Endothelial cell of umbilical vein (primary cell): ENCODE results near the gene HSDL2. TPM values are rescaled to one million over a fixed set of nuclear protein-coding genes. Genes with fewer than 3 reads are reported as not detected.

Experiments used
- BruUV-seq: library from RNA; stranded (reverse); fragments of 400-500 nt; replicated peaks from 2 replicates; lab custom pipeline; 2021; lab: Mats Ljungman, UMichigan
- CTCF ChIA-PET: fragments of 300-600, 350-600 bp; sonication (Branson Sonifier 250); formaldehyde crosslinking; loops from one replicate; lab custom pipeline; 2021; ENCODE audit warnings: antibody characterized with exemption, inconsistent platforms; lab: Charles Lee
- POLR2A ChIA-PET: fragments of 300-600, 350-600 bp; sonication (Branson Sonifier 250); formaldehyde crosslinking; loops from one replicate; lab custom pipeline; 2021; ENCODE audit warnings: antibody characterized with exemption, inconsistent platforms; lab: Charles Lee
- DNase-seq: peaks from one replicate; pipeline ENCODE4 v3.0.0-alpha.2; 2011; ENCODE audit warnings: low read depth, low spot score
- FAIRE-seq: peaks from 2 replicates; lab custom pipeline; 2011; peaks lifted over from hg19 to GRCh38; lab: Jason Lieb, UNC
- H2AFZ ChIP-seq: 2 replicates; pipeline ENCODE4 v1.6.0; 2012; ENCODE audit warnings: low read depth, low read length, control low read depth, inconsistent platforms
- H3K27ac ChIP-seq: 2 replicates; pipeline ENCODE4 v1.5.1; 2011; ENCODE audit warnings: low read depth, mild to moderate bottlenecking, control low read depth, low read length, moderate library complexity; ENCODE audit not compliant: insufficient read depth
- H3K27me3 ChIP-seq, 2 experiments: 2 replicates each; pipeline versions ENCODE4 v1.6.0 to v1.6.1; 2011; ENCODE audit warnings: low read length in 2 of 2, mixed read lengths in 1 of 2; ENCODE audit not compliant: control insufficient read depth in 2 of 2, insufficient read depth in 2 of 2
- H3K36me3 ChIP-seq, 2 experiments: 2 replicates in 1 of 2; 3 replicates in 1 of 2; pipeline ENCODE4 v1.5.1; 2011; ENCODE audit warnings: low read length in 2 of 2, mild to moderate bottlenecking in 1 of 2, moderate library complexity in 1 of 2; ENCODE audit not compliant: control insufficient read depth in 2 of 2, insufficient read depth in 2 of 2; ENCODE audit errors: extremely low read depth in 1 of 2
- H3K4me1 ChIP-seq: 3 replicates; pipeline ENCODE4 v1.5.1; 2011; ENCODE audit warnings: mild to moderate bottlenecking, low read length; ENCODE audit not compliant: control insufficient read depth, insufficient read depth; ENCODE audit errors: extremely low read depth
- H3K4me2 ChIP-seq: 2 replicates; pipeline ENCODE4 v1.6.1; 2011; ENCODE audit warnings: low read length, control low read depth, mixed read lengths; ENCODE audit not compliant: insufficient read depth
- H3K4me3 ChIP-seq, 3 experiments: fragments of 200-600 bp in 1 of 3; sonication (generic), shearing (Covaris generic) in 1 of 3; replicated peaks in 1 of 3; 2 replicates each; pipeline ENCODE4 v1.5.1; 2011 to 2016; ENCODE audit warnings: control low read depth in 3 of 3, low read length in 3 of 3, mild to moderate bottlenecking in 2 of 3, inconsistent platforms in 1 of 3, low read depth in 1 of 3, moderate library complexity in 1 of 3; ENCODE audit not compliant: insufficient read depth in 1 of 3
- H3K79me2 ChIP-seq: 2 replicates; pipeline ENCODE4 v1.6.0; 2012; ENCODE audit warnings: low read length, inconsistent platforms; ENCODE audit not compliant: control insufficient read depth, insufficient read depth
- H3K9ac ChIP-seq: replicated peaks from 2 replicates; pipeline ENCODE3; 2011; ENCODE audit warnings: low read length, control low read depth; ENCODE audit not compliant: insufficient read depth; ENCODE audit errors: extremely low read depth
- H3K9me1 ChIP-seq: replicated peaks from 3 replicates; pipeline ENCODE4 v1.6.0; 2011; ENCODE audit warnings: mild to moderate bottlenecking, low read length; ENCODE audit not compliant: control insufficient read depth, insufficient read depth; ENCODE audit errors: extremely low read depth
- H3K9me3 ChIP-seq: replicated peaks from 2 replicates; pipeline ENCODE4 v1.5.1; 2012; ENCODE audit warnings: low read length, inconsistent platforms; ENCODE audit not compliant: control insufficient read depth, insufficient read depth
- H4K20me1 ChIP-seq: replicated peaks from 2 replicates; pipeline ENCODE3; 2011; ENCODE audit warnings: mild to moderate bottlenecking, low read length; ENCODE audit not compliant: control insufficient read depth, insufficient read depth; ENCODE audit errors: extremely low read depth
- CTCF ChIP-seq, 2 donors: IDR thresholded peaks; 1 replicate in 1 of 2; 2 replicates in 1 of 2; pipeline ENCODE4 v1.5.1; 2011; ENCODE audit warnings: low read length in 2 of 2, mild to moderate bottlenecking in 2 of 2, moderate library complexity in 2 of 2, control low read depth in 1 of 2, inconsistent platforms in 1 of 2, low read depth in 1 of 2; ENCODE audit not compliant: insufficient read depth in 1 of 2; ENCODE audit errors: extremely low read depth in 1 of 2
- EZH2 ChIP-seq: IDR thresholded peaks from 2 replicates; pipeline ENCODE4 v1.6.1; 2012; ENCODE audit warnings: borderline replicate concordance, low read depth, mild to moderate bottlenecking, moderate library complexity, low read length, inconsistent platforms; ENCODE audit not compliant: severe bottlenecking
- FOS ChIP-seq: IDR thresholded peaks from 2 replicates; pipeline ENCODE4 v1.6.1; 2011; ENCODE audit warnings: mild to moderate bottlenecking, low read length, moderate library complexity, borderline replicate concordance; ENCODE audit not compliant: insufficient read depth
- GATA2 ChIP-seq: IDR thresholded peaks from 2 replicates; pipeline ENCODE4 v1.7.0; 2011; ENCODE audit warnings: low read depth, mild to moderate bottlenecking, moderate library complexity, mixed read lengths, low read length; ENCODE audit not compliant: insufficient read length, insufficient read depth
- JUN ChIP-seq: IDR thresholded peaks from 2 replicates; pipeline ENCODE4 v1.6.1; 2011; ENCODE audit warnings: borderline replicate concordance, low read depth; ENCODE audit not compliant: insufficient read length, insufficient read depth
- MYC ChIP-seq: IDR thresholded peaks from one replicate; pipeline ENCODE4 v1.6.1; 2011; ENCODE audit warnings: mild to moderate bottlenecking, low read depth, low read length
- POLR2A ChIP-seq: IDR thresholded peaks from 2 replicates; pipeline ENCODE4 v1.6.1; 2012; ENCODE audit warnings: low read depth, mild to moderate bottlenecking, control low read depth, low read length
- POLR2AphosphoS5 ChIP-seq: IDR thresholded peaks from 2 replicates; pipeline ENCODE4 v1.6.1; 2012; ENCODE audit warnings: low read depth, mild to moderate bottlenecking, control low read depth, low read length, moderate library complexity; ENCODE audit not compliant: insufficient read depth
- dilution Hi-C: fragments of 300-500 bp; cut with MboI; formaldehyde crosslinking; loops from one replicate; pipeline ENCODE4 v1.15.0; 2019; ENCODE audit warnings: low sequenced_read_pairs; ENCODE audit not compliant: extremely low pct_ligation_motif_present
- intact Hi-C: fragments of 100-400 bp; cut with micrococcal nuclease; formaldehyde crosslinking; loops from one replicate; pipeline ENCODE4 v1.10.0; 2022
- polyA plus RNA-seq, 4 experiments: library from polyadenylated mRNA; depleted of rRNA in 3 of 4; stranded (reverse) in 3 of 4; unstranded in 1 of 4; fragments of >200 nt; gene quantifications; 2 replicates each; pipeline versions ENCODE4 v1.2.1 to v1.2.3, GENCODE V29; 2011 to 2012; ENCODE audit warnings: missing spikeins in 1 of 4
- total RNA-seq: library from RNA; stranded (reverse); gene quantifications from 2 replicates; pipeline ENCODE4 v1.2.3, GENCODE V29; 2021
- TF ChIP-seq, protein P1 (sequence below): IDR thresholded peaks from 2 replicates; pipeline ENCODE4 v1.6.1; 2011; ENCODE audit not compliant: insufficient read depth, insufficient read length

Gene HSDL2
- total and polyA plus RNA-seq, 2 donors (not counting 3 experiments of a cell fraction or from before 2014, with no cell fraction given) = 5.6 to 22.1 TPM

GRCh38 chr9:112332214-112332613 is 47.7 kb upstream of the HSDL2 start:
- Histone ChIP-seq H3K27ac (peak overlapping the region; percentile 75), H3K9ac (peak overlapping the region; percentile 97), H2AFZ (no peak overlapping the region), H3K4me1 (peaks cover 26% of the 10 kb centered on the region), H3K9me3 (no peaks in the 10 kb centered on the region), H3K9me1 (no peaks in the 10 kb centered on the region), H3K4me3 (peak overlapping the region; percentile 60 to 95 (median 88)), H4K20me1 (peaks cover 2% of the 10 kb centered on the region), H3K79me2 (peaks cover 59% of the 10 kb centered on the region), H3K36me3 (no peaks in the 10 kb centered on the region), H3K27me3 (no peaks in the 10 kb centered on the region), H3K4me2 (peak overlapping the region; percentile 88)
- no peak for DNase-seq
- CTCF ChIA-PET = interaction anchor here (0.7 to 2.8 kb wide), 3 partner anchors 9 to 233 kb away, joined by 3 to 24 read pairs (median 7); no protein-coding TSS in a partner anchor
- dilution Hi-C loops = no loop called here
- intact Hi-C loops = loop anchor here (2.0 to 5.0 kb wide), 3 partner anchors 47 to 571 kb away; no protein-coding TSS in a partner anchor
- no peak for FAIRE-seq
- no TSS peak for BruUV-seq
- POLR2A ChIA-PET = no interaction called here
- no peak for TF ChIP-seq GATA2
- no peak for TF ChIP-seq JUN
- TF ChIP-seq, protein P1, sequence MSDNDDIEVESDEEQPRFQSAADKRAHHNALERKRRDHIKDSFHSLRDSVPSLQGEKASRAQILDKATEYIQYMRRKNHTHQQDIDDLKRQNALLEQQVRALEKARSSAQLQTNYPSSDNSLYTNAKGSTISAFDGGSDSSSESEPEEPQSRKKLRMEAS = no peak
- no peak for TF ChIP-seq POLR2AphosphoS5
- no peak for TF ChIP-seq EZH2
- TF ChIP-seq FOS = no peak
- no peak for TF ChIP-seq MYC
- TF ChIP-seq POLR2A = no peak
- no peak for TF ChIP-seq CTCF (IDR thresholded peaks at IDR 0.05; ENCODE audit: extremely low read depth in 1 of 2, insufficient read depth in 1 of 2, low read depth in 1 of 2, low read length in 2 of 2)
